Measurements from ENCODE around the gene DIPK1C.

The DIPK1C gene

DNA sequence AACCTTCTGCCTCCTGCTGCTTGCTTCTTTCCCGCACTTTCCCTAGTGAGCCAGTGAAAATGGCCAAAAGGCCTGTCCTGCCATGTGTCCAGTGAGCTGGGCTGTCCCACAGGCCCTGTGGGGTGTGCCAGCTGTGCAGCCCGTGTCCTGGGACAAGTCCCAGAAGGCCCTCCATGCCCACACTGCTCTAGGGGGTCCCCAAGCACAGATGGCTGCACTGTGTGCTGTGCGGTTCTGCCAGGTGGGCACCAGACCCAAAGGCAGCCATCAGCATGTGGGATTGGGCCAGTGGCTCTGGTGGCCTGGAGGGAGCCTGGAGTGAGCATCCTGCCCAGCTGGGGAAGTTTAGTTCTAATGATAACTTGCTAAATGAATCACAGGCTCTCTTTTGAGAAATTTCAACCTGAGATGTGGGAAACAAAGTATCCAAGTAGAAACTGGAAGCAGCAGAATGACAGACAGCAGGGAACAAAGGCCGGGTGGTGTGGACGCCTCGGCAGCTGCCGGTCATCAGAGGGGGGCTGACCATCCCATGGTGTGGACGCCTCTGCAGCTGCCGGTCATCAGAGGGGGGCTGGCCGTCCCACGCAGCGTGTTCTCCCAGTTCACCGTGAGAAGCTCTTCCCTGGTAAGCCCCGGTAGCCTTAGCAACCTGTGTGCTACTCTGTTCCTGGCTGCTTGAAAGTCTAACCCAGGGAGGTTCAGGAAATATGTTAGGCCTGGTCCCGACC is 29.2 kb upstream of the DIPK1C start:
- DNase-seq (ENCODE audit: low spot score): no peak
- FAIRE-seq: no peak

DNA sequence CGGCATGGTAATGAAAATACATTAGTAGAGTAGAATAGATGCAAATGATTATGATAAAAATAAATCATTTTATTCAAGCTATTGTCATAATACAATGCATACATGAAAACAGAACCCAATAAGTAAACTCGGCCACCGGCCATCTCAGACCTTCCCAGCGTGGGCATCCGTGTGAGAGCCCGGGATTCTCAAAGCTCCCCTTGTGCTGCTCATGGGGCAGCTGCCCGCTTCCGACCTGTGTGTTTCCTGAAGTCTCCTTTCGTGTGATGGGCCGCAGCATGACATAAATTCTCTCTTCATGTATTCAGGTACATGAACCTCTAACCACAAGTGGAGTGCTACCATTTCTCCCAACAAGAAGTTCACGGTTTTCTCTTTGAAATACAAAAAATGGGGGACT is 25.6 kb upstream of the DIPK1C start:
- FAIRE-seq (no peak), DNase-seq (ENCODE audit: low spot score) (no peak)

- FAIRE-seq: no peak
- DNase-seq (ENCODE audit: low spot score): no peak
These were observed 23.1 kb upstream of the DIPK1C start for GRCh38 chr18:74480149-74480651.

DNA sequence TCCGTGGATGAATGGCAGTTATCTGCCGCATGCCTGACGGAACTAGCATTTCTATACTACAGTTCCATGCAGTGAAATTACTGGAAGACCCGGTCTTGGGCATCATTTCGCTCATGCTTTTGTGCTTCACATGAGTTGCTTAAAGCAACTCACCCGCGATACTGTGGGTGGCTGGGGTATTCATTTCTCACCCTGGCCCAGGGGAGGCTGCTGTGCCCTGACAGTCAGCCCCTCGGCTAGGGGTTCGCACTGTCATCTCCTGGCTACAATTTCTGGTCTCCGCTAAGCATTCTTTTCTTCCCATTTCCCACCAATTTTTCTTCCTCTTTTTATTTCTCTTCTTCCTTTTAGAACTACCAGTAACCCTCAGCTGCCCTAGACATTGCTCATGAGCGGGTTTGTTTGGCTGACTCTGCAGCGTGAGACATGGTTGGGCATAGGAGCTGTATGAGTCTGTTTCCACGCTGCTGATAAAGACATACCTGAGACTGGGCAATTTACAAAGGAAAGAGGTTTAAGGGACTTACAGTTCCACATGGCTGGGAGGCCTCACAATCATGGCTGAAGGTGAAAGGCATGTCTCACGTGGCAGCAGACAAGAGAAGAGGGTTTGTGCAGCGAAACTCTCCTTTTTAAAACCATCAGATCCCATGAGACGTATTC is 22.5 kb upstream of the DIPK1C start:
- FAIRE-seq (no peak), DNase-seq (ENCODE audit: low spot score) (no peak)

- DNase-seq (ENCODE audit: low spot score) (no peak), FAIRE-seq (no peak)
These were observed 21.8 kb upstream of the DIPK1C start for GRCh38 chr18:74478880-74479279.

- FAIRE-seq: no peak
- no peak for DNase-seq (ENCODE audit: low spot score)
These were observed 21.2 kb upstream of the DIPK1C start for GRCh38 chr18:74478316-74478715.

DNA sequence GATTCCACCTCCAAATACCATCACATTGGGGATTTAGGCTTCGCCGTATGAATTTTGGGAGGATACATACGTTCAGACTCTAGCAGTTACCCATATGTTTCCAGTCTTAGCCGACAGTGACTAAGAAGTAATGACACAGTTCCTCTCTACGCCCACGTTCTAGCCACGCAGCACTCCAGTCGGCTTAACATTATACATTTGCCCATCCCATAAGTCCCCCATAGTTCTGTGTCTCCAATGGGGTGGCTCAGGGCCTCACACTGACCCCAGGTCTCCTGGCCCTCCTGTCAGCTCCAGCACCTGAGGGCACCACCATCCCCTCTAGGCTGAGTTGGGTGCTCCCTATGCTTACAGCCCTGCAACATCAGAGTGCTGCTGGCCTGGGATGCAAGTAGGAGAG is 20.7 kb upstream of the DIPK1C start:
- FAIRE-seq: no peak
- no peak for DNase-seq (ENCODE audit: low spot score)

DNA sequence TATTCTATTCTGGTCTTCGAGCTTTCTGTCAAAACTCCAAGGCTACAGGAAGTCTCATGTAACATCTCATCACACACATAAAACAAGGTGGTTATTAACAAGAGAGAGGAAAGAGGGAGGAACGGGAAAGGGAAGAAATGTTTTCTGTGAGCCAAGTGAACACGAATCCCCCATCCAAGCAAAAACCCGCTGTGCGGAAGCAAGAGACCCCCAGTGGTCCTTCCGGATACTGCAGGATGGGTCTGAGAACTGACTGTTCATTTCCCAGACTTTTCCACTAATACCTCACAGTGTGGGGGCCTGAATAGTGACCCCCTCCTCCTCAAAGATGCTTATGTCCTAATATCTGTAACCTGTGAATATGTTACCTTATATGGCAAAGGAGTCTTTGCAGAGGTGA is 19.0 kb upstream of the DIPK1C start:
- FAIRE-seq: no peak
- no peak for DNase-seq (ENCODE audit: low spot score)

GRCh38 chr18:74473976-74474640 is 17.0 kb upstream of the DIPK1C start:
- no peak for DNase-seq (ENCODE audit: low spot score)
- no peak for FAIRE-seq

- FAIRE-seq (no peak), DNase-seq (ENCODE audit: low spot score) (no peak)
These were observed 15.2 kb upstream of the DIPK1C start for GRCh38 chr18:74472312-74472711.

GRCh38 chr18:74468547-74469061 is 11.5 kb upstream of the DIPK1C start:
- DNase-seq (ENCODE audit: low spot score) (no peak), FAIRE-seq (no peak)

DNA sequence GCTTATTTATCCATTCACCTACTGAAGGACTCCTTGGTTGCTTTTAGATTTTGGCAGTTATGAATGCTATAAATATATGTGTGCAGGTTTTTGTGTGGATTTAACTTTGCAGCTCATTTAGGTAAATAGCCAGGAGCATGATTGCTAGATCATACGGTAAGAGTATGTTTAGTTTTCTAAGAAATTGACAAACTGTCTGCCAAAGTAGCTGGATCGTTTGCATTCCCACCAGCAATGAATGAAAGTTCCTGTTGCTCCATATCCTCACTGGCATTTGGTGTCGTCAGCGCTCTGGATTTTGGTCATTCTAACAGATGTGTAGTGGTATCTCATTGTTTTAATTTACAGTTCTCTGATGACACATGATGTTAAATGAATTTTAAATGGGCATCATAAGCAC is 8.7 kb upstream of the DIPK1C start:
- FAIRE-seq (no peak), DNase-seq (ENCODE audit: low spot score) (no peak)

DNA sequence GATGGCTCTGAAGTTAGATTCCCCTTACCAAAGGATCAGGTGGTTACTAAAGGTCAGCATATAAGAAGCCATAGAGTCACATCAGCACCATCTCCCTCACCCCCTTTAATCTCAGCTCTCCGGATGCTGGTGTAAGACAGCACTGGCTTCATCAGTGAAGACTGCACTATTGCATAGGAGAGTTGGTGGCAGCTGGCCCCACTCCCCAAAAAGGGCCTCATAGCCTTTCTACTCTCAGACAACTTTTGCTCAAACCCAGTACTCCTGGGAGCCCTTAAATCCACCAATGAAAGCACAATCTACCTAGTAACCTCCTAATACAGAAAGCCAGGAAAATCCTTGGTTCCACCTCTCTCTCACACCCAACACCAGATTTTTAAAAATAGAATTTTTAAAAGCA is 6.9 kb upstream of the DIPK1C start:
- no peak for FAIRE-seq
- no peak for DNase-seq (ENCODE audit: low spot score)

DNA sequence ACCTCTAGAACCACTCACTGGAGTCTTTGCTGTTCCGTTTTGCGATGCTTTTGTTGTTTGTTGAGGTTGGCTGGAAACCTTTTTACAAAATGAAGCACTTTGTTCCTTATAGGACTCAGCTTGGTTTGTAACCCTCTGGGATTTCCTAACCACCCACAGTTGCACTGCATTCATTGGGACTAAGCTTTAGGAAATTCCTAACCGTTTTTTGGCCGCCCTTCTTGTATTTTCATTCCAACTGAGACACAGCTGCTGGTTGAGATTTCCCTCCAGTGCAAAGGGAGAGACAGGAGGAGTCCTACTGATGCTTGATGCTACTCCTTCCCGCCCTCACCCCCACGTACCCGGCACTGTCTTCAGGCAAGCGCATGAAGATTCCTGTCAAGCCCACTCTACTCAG is 6.1 kb upstream of the DIPK1C start:
- no peak for DNase-seq (ENCODE audit: low spot score)
- FAIRE-seq: no peak

GRCh38 chr18:74460825-74461224 is 3.7 kb upstream of the DIPK1C start:
- DNase-seq (ENCODE audit: low spot score) (no peak), FAIRE-seq (no peak)

DNA sequence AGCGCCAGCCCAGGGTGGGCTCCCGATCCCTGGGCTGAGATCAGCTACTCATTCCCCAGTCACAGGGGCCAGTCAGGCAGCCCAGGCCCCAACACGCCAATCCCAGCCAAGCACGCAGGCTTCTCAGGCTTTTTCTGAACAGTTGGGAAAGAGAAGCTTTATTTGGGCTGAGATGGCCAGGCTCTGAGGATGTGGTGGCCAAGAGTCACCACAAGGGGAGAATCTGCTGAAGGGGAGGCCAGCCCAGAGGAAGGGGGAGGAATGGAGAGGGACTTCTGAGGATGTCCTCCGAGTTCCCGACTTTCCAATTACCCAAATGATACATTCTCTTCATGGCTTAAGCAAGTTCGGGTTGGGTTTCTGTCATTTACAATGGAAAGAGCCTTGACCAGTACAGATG is 2.8 kb upstream of the DIPK1C start:
- FAIRE-seq (no peak), DNase-seq (ENCODE audit: low spot score) (no peak)

DNA sequence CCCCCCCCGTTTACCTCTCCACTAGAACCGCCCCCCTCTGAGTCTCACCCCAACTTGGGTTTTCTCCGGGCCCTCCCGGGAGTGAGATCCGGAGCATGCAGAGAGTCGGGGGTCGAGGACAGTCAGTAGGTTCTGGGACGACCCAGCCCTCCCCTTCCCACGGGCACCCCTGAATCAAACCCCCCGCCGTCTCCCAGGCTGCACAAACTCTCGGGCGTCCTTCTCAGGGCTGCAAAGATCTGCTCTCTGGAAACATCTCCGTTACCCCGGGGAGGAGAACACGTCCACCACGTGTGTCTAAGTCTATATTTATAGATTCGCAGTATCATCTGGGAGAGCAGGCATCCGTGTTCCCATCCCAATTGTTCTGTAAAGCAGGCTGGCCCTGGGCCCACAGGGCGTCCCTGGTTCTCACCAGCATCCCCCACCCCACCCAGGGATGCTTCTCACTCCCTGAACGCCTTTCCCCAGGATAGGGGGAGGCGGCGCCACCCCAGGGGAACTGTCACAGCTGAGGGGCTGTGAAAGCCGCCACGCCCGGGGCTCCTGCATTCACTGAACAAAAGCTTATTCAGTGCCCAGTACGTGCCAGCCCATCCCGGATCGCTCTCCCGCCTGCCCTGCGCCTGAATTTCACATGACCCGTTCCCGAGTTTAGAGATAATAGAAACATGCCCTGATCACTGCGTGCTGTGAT is 765 bp upstream of the DIPK1C start:
- no peak for DNase-seq (ENCODE audit: low spot score)
- FAIRE-seq: no peak

DNA sequence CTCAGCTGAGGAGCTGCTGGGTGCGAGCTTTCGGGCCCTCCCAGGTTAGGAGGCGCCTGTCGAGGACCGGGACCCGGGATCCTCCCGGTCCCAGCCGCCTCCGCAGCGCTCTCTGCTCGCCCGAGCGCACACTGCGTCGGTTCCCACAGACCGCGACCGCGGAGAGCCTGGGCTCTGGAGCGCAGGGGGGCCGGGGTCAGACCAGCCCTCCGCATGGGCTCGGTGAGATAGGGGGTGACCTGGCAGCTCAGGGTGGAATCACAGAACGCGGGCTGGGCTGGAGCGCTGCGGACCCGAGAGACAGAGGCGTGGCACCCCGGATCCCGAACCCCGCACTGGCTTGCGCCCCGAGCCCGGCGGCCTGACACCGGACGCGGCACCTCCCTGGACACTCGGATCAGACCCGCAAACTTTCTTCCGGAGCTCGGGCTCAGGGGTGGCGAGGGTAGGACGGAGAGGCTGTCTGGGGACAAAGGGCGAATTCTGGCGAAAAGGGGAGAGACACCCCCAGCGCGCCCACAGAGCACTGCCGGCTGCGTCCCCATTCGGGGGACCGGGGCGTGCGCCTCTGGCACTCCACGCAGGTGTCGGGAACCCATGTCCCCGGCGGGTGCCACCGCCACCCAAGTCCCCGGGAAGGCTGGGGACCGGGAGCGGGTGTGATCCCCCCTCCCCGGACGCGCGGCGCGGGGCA is 612 bp downstream of the DIPK1C start:
- no peak for FAIRE-seq

GRCh38 chr18:74456017-74456348 is 1.1 kb downstream of the DIPK1C start:
- no peak for FAIRE-seq

More for the DNA sequence above, 612 bp downstream of the DIPK1C start:
- DNase-seq (ENCODE audit: low spot score): no peak

DNA sequence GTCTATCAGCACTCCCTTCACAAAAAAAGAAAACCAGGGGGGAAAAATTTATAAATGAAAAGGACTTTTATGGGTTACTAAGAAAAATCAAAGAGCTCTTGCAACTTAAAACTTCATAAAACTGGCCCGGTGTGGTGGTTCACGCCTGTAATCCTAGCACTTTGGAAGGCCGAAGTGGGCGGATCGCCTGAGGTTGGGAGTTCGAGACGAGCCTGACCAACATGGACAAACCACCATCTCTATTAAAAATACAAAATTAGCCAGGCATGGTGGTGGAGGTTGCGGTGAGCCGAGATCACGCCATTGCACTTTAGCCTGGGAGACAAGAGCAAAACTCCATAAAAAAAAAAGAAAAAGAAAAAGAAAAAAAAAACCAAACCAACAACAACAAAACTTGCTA is 1.7 kb downstream of the DIPK1C start:
- DNase-seq (ENCODE audit: low spot score): no peak
- no peak for FAIRE-seq

More at GRCh38 chr18:74456017-74456348, 1.1 kb downstream of the DIPK1C start:
- no peak for DNase-seq (ENCODE audit: low spot score)

- DNase-seq (ENCODE audit: low spot score) (no peak), FAIRE-seq (no peak)
These were observed 2.8 kb downstream of the DIPK1C start for GRCh38 chr18:74454279-74454751.
